Kidney (tissue), 14 donors: ENCODE data around the gene RUVBL2. TPM values are rescaled to one million over a fixed set of nuclear protein-coding genes. Genes with fewer than 3 reads are reported as not detected.

ENCODE experiments used
- DNase-seq, 5 donors: peaks; one replicate each; pipeline ENCODE4 v3.0.0-alpha.2; 2013 to 2020
- FAIRE-seq: peaks from 2 replicates; lab custom pipeline; 2012; peaks lifted over from hg19 to GRCh38; lab: Jason Lieb, UNC
- H3K27ac ChIP-seq, 2 donors: one replicate each; pipeline ENCODE4 v1.7.0; 2013; ENCODE audit warnings: low read depth in 2 of 2, low read length in 2 of 2, inconsistent platforms in 1 of 2
- H3K27me3 ChIP-seq: one replicate; pipeline ENCODE4 v1.7.1; 2013; ENCODE audit warnings: low read length, inconsistent platforms; ENCODE audit not compliant: control insufficient read depth, insufficient read depth
- H3K36me3 ChIP-seq, 3 donors: one replicate each; pipeline versions ENCODE4 v1.7.0 to v1.7.1; 2013; ENCODE audit warnings: low read length in 3 of 3, control low read depth in 1 of 3, inconsistent platforms in 1 of 3; ENCODE audit not compliant: insufficient read depth in 3 of 3, control insufficient read depth in 2 of 3
- H3K4me1 ChIP-seq, 3 donors: one replicate each; pipeline versions ENCODE4 v1.7.0 to v1.7.1; 2013; ENCODE audit warnings: low read length in 3 of 3, inconsistent platforms in 1 of 3, low read depth in 1 of 3; ENCODE audit not compliant: control insufficient read depth in 2 of 3, insufficient read depth in 2 of 3
- H3K4me3 ChIP-seq, 3 donors: one replicate each; pipeline versions ENCODE4 v1.7.0 to v1.8.1; 2013; ENCODE audit warnings: low read length in 3 of 3, control low read depth in 1 of 3, inconsistent platforms in 1 of 3
- H3K9ac ChIP-seq, 3 donors: one replicate each; pipeline versions ENCODE4 v1.7.0 to v1.7.1; 2013; ENCODE audit warnings: low read length in 3 of 3, control low read depth in 1 of 3, inconsistent platforms in 1 of 3
- H3K9me3 ChIP-seq, 3 donors: one replicate each; pipeline versions ENCODE4 v1.7.0 to v1.7.1; 2013; ENCODE audit warnings: low read length in 3 of 3, control low read depth in 1 of 3, inconsistent platforms in 1 of 3; ENCODE audit not compliant: control insufficient read depth in 2 of 3, insufficient read depth in 1 of 3
- intact Hi-C: fragments of 100-400 bp; cut with DNase I; formaldehyde crosslinking; loops from one replicate; pipeline ENCODE4 v1.11.1; 2022
- polyA plus RNA-seq: library from polyadenylated mRNA; stranded (reverse); fragments of 350-450 nt; fragmentation: Illumina TruSeq; extraction: RNeasy Lipid Tissue Mini Kit (QIAGEN cat#74804); gene quantifications from one replicate; pipeline ENCODE4 v1.2.3, GENCODE V29; 2014; ENCODE audit warnings: low read depth, low replicate concordance; ENCODE audit not compliant: insufficient read depth
- total RNA-seq: library from RNA; stranded (reverse); fragmentation: NEBNext Ultra II Directional; extraction: Animal tissue kit (Norgen Biotek cat#: 25700); gene quantifications from one replicate; pipeline ENCODE4 v1.2.1, GENCODE V29; 2021
- TF ChIP-seq, protein P1 (sequence below): IDR thresholded peaks from 3 replicates; pipeline ENCODE4 v1.5.1; 2012; ENCODE audit warnings: mild to moderate bottlenecking, moderate library complexity, borderline replicate concordance; ENCODE audit not compliant: insufficient read depth; ENCODE audit errors: extremely low read depth
- donor health status: control.
- donor health status: control.
- donor health status: control.
- donor health status: control.
- donor health status: control.
- donor health status: DM: yes; HTN: yes; CAD: no.
- donor health status: Normal renal cell carcinoma (clear cell type).

RUVBL2 gene
- total and polyA plus RNA-seq, 2 donors from 2014 or later = 57.0 to 83.6 TPM

DNA sequence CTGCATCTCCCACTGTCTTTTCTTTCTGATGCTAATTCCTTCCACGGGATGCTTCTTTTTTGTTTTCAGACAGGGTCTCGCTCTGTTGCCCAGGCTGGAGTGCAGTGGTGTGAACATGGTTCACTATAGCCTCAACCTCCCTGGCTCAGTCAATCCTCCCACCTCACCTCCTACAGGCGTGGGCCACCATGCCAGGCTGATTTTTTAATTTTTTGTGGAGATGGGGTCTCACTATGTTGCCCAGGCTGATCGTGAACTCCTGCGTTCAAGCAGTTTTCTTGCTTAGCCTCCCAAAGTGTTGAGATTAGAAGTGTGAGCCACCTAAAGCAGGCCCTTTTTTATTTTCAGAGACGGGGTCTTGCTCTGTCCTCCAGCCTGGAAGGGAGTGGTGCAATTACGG lies 5.4 kb upstream of the RUVBL2 start:
- Histone ChIP-seq H3K36me3 (peaks cover 0 to 26% (median 19%) of the 10 kb centered on the region in 3 donors), H3K27me3 (no peaks in the 10 kb centered on the region), H3K4me3 (no peak overlapping the region), H3K4me1 (peaks cover 0 to 18% (median 6%) of the 10 kb centered on the region in 3 donors), H3K27ac (no peak overlapping the region), H3K9me3 (no peaks in the 10 kb centered on the region), H3K9ac (no peak overlapping the region)
- FAIRE-seq = no peak
- no peak for DNase-seq
- TF ChIP-seq, protein P1, sequence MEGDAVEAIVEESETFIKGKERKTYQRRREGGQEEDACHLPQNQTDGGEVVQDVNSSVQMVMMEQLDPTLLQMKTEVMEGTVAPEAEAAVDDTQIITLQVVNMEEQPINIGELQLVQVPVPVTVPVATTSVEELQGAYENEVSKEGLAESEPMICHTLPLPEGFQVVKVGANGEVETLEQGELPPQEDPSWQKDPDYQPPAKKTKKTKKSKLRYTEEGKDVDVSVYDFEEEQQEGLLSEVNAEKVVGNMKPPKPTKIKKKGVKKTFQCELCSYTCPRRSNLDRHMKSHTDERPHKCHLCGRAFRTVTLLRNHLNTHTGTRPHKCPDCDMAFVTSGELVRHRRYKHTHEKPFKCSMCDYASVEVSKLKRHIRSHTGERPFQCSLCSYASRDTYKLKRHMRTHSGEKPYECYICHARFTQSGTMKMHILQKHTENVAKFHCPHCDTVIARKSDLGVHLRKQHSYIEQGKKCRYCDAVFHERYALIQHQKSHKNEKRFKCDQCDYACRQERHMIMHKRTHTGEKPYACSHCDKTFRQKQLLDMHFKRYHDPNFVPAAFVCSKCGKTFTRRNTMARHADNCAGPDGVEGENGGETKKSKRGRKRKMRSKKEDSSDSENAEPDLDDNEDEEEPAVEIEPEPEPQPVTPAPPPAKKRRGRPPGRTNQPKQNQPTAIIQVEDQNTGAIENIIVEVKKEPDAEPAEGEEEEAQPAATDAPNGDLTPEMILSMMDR = no peak
- intact Hi-C loops = no loop called here

GRCh38 chr19:48988860-48989259 lies 4.8 kb upstream of the RUVBL2 start:
- H3K9ac ChIP-seq = no peak overlapping the region
- DNase-seq = no peak
- H3K4me3 ChIP-seq = no peak overlapping the region
- H3K4me1 ChIP-seq = peaks cover 0 to 18% (median 6%) of the 10 kb centered on the region in 3 donors
- intact Hi-C loops = no loop called here
- FAIRE-seq = no peak
- no peaks in the 10 kb centered on the region for H3K27me3 ChIP-seq
- H3K36me3 ChIP-seq = peaks cover 0 to 22% (median 17%) of the 10 kb centered on the region in 3 donors
- no peaks in the 10 kb centered on the region for H3K9me3 ChIP-seq
- TF ChIP-seq, protein P1 = no peak
- H3K27ac ChIP-seq = no peak overlapping the region

- H3K36me3 ChIP-seq = peaks cover 0 to 20% (median 17%) of the 10 kb centered on the region in 3 donors
- H3K9ac ChIP-seq = no peak overlapping the region
- no peak for FAIRE-seq
- H3K4me1 ChIP-seq = peaks cover 0 to 25% (median 11%) of the 10 kb centered on the region in 3 donors
- H3K4me3 ChIP-seq = no peak overlapping the region
- TF ChIP-seq, protein P1 = no peak
- DNase-seq = no peak
- intact Hi-C loops = no loop called here
- H3K27ac ChIP-seq = no peak overlapping the region
- no peaks in the 10 kb centered on the region for H3K9me3 ChIP-seq
- no peaks in the 10 kb centered on the region for H3K27me3 ChIP-seq
Observed at GRCh38 chr19:48989701-48990291, 3.9 kb upstream of the RUVBL2 start.
